MM.1S (cell line): ENCODE data around the gene SSBP3.

Source experiments
- DNase-seq: peaks from one replicate; pipeline ENCODE4 v3.0.0-alpha.2; 2015
- H2AFZ ChIP-seq: fragments of 300-600 bp; sonication (generic); 2 replicates; pipeline ENCODE4 v1.6.0; 2016; ENCODE audit warnings: antibody characterized with exemption, low read length
- H3F3A ChIP-seq: fragments of 300-600 bp; sonication (generic); 2 replicates; pipeline ENCODE4 v1.6.1; 2016; ENCODE audit warnings: mild to moderate bottlenecking, antibody characterized with exemption, low read length, moderate library complexity, mixed read lengths; ENCODE audit not compliant: insufficient read depth
- H3K27ac ChIP-seq: fragments of 300-600 bp; sonication (generic); 2 replicates; pipeline ENCODE4 v1.5.1; 2016; ENCODE audit warnings: mild to moderate bottlenecking, low read length
- H3K27me3 ChIP-seq: fragments of 300-600 bp; sonication (generic); replicated peaks from 2 replicates; pipeline ENCODE4 v1.6.0; 2016; ENCODE audit warnings: low read length; ENCODE audit not compliant: insufficient read depth
- H3K36me3 ChIP-seq: fragments of 300-600 bp; sonication (generic); replicated peaks from 2 replicates; pipeline ENCODE4 v1.6.1; 2016; ENCODE audit warnings: mild to moderate bottlenecking, low read length, mixed read lengths; ENCODE audit not compliant: insufficient read depth
- H3K4me1 ChIP-seq: fragments of 300-600 bp; sonication (generic); 2 replicates; pipeline ENCODE4 v1.6.1; 2016; ENCODE audit warnings: low read length, mixed read lengths
- H3K4me2 ChIP-seq: fragments of 300-600 bp; sonication (generic); 2 replicates; pipeline ENCODE4 v1.6.0; 2016; ENCODE audit warnings: low read depth, low read length
- H3K4me3 ChIP-seq: fragments of 300-600 bp; sonication (generic); 2 replicates; pipeline ENCODE4 v1.5.1; 2016; ENCODE audit warnings: low read length, mixed read lengths
- H3K79me2 ChIP-seq: fragments of 300-600 bp; sonication (generic); 2 replicates; pipeline ENCODE4 v1.6.1; 2016; ENCODE audit warnings: mixed run types, low read length, mixed read lengths
- H3K9ac ChIP-seq: fragments of 300-600 bp; sonication (generic); 2 replicates; pipeline ENCODE4 v1.6.1; 2016; ENCODE audit warnings: low read length, mixed read lengths
- H3K9me2 ChIP-seq: fragments of 300-600 bp; sonication (generic); replicated peaks from 2 replicates; pipeline ENCODE4 v1.6.1; 2016; ENCODE audit warnings: mild to moderate bottlenecking, low read length, mixed read lengths; ENCODE audit not compliant: insufficient read depth
- H3K9me3 ChIP-seq: fragments of 300-600 bp; sonication (generic); replicated peaks from 2 replicates; pipeline ENCODE4 v1.6.1; 2016; ENCODE audit warnings: mild to moderate bottlenecking, low read length, mixed read lengths; ENCODE audit not compliant: insufficient read depth
- H4K20me1 ChIP-seq: fragments of 300-600 bp; sonication (generic); 2 replicates; pipeline ENCODE4 v1.6.1; 2016; ENCODE audit warnings: mild to moderate bottlenecking, low read length, moderate library complexity, mixed read lengths; ENCODE audit not compliant: insufficient read depth
- CTCF ChIP-seq: fragments of 300-600 bp; sonication (generic); IDR thresholded peaks from 2 replicates; pipeline ENCODE4 v1.5.1; 2016; ENCODE audit warnings: antibody characterized with exemption, low read length, mixed read lengths
- EZH2 ChIP-seq: fragments of 300-600 bp; sonication (generic); optimal IDR thresholded peaks from 2 replicates; pipeline ENCODE3; 2017; ENCODE audit warnings: low read depth, mild to moderate bottlenecking, antibody characterized with exemption, low read length, mixed read lengths
- EZH2phosphoT487 ChIP-seq: fragments of 300-600 bp; sonication (generic); IDR thresholded peaks from 2 replicates; pipeline ENCODE4 v1.6.1; 2018; ENCODE audit warnings: antibody characterized with exemption, low read length

Gene SSBP3

GRCh38 chr1:54436826-54437225 lies 30.6 kb upstream of the SSBP3 start:
- Histone ChIP-seq H3K79me2 (no peaks in the 10 kb centered on the region), H3K9me3 (no peaks in the 10 kb centered on the region), H3F3A (no peaks in the 10 kb centered on the region), H3K27ac (no peak overlapping the region), H3K9ac (no peak overlapping the region), H3K36me3 (no peaks in the 10 kb centered on the region), H3K4me2 (no peak overlapping the region), H3K9me2 (no peaks in the 10 kb centered on the region), H4K20me1 (no peaks in the 10 kb centered on the region), H2AFZ (no peak overlapping the region), H3K27me3 (no peaks in the 10 kb centered on the region), H3K4me1 (no peaks in the 10 kb centered on the region), H3K4me3 (no peak overlapping the region)
- no peak for TF ChIP-seq EZH2
- no peak for TF ChIP-seq EZH2phosphoT487
- TF ChIP-seq CTCF = no peak
- DNase-seq = no peak

- H2AFZ ChIP-seq = no peak overlapping the region
- H3K27me3 ChIP-seq = no peaks in the 10 kb centered on the region
- DNase-seq = no peak
- no peak overlapping the region for H3K27ac ChIP-seq
- H3K9me2 ChIP-seq = no peaks in the 10 kb centered on the region
- no peaks in the 10 kb centered on the region for H3K4me1 ChIP-seq
- H3K79me2 ChIP-seq = no peaks in the 10 kb centered on the region
- H3K4me2 ChIP-seq = no peak overlapping the region
- no peaks in the 10 kb centered on the region for H3F3A ChIP-seq
- no peak overlapping the region for H3K9ac ChIP-seq
- no peak overlapping the region for H3K4me3 ChIP-seq
- H4K20me1 ChIP-seq = no peaks in the 10 kb centered on the region
- TF ChIP-seq EZH2phosphoT487 (no peak), EZH2 (no peak), CTCF (no peak)
- H3K36me3 ChIP-seq = no peaks in the 10 kb centered on the region
- no peaks in the 10 kb centered on the region for H3K9me3 ChIP-seq
These were observed 23.6 kb upstream of the SSBP3 start for GRCh38 chr1:54429838-54430237.

- Histone ChIP-seq H3K27ac (no peak overlapping the region), H3K9me3 (no peaks in the 10 kb centered on the region)
- DNase-seq = no peak
These were observed 22.8 kb upstream of the SSBP3 start for GRCh38 chr1:54428837-54429518.

More at GRCh38 chr1:54428837-54429518, 22.8 kb upstream of the SSBP3 start:
- TF ChIP-seq EZH2phosphoT487 = no peak
- no peak for TF ChIP-seq CTCF
- no peak for TF ChIP-seq EZH2
- no peaks in the 10 kb centered on the region for H4K20me1 ChIP-seq
- no peaks in the 10 kb centered on the region for H3K9me2 ChIP-seq
- H3F3A ChIP-seq = no peaks in the 10 kb centered on the region
- H3K36me3 ChIP-seq = no peaks in the 10 kb centered on the region
- H3K9ac ChIP-seq = no peak overlapping the region
- no peaks in the 10 kb centered on the region for H3K27me3 ChIP-seq
- H3K4me2 ChIP-seq = no peak overlapping the region
- H3K4me3 ChIP-seq = no peak overlapping the region
- no peaks in the 10 kb centered on the region for H3K79me2 ChIP-seq
- no peaks in the 10 kb centered on the region for H3K4me1 ChIP-seq
- H2AFZ ChIP-seq = no peak overlapping the region
